ENCODE results near the gene GPC5. TPM values are rescaled to one million over a fixed set of nuclear protein-coding genes. Genes with fewer than 3 reads are reported as not detected.

Gene GPC5
- total RNA-seq, 1 experiment from 2014 or later, result 0.15 TPM

DNA sequence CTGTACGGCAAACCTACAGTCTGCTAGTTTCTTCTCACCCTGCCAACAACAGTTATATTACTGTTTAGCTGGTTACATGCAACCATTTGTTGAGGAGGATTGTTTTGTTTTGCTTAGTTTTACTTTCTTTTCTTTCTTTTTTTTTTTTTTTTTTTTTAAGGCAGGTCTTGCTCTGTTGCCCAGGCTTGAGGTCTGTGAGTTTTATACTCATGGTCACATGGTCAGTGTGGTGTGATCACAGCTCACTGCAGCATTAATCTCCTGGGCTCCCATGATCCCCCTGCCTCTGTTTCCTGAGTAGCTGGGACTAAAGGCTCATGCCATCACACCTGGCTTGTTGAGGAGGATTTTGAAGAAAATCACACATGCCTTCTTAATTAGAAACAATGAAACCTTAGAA, 505.6 kb downstream of the GPC5 start:
- Histone ChIP-seq H4K5ac (ENCODE audit: insufficient read length, low read depth, low read length) (no peak overlapping the region), H3K4me1 (ENCODE audit: insufficient read depth, low read length) (no peaks in the 10 kb centered on the region), H3K14ac (ENCODE audit: insufficient read depth, low read length) (no peak overlapping the region), H2BK5ac (ENCODE audit: insufficient read length, low read length) (no peak overlapping the region), H3K23me2 (ENCODE audit: insufficient read length, low read depth, low read length, poor library complexity, severe bottlenecking) (no peaks in the 10 kb centered on the region), H3K4me2 (ENCODE audit: insufficient read depth, insufficient read length, low read length) (no peak overlapping the region), H2BK12ac (ENCODE audit: insufficient read length, low read depth, low read length) (no peak overlapping the region), H2AK5ac (ENCODE audit: insufficient read length, low read length) (no peak overlapping the region), H3K27ac (ENCODE audit: insufficient read length, low read depth, low read length) (no peak overlapping the region), H3K4ac (ENCODE audit: low read depth, low read length) (no peak overlapping the region), H2BK120ac (ENCODE audit: low read depth, low read length, poor library complexity, severe bottlenecking) (no peak overlapping the region), H3K18ac (ENCODE audit: insufficient read length, low read depth, low read length) (no peak overlapping the region), H2BK20ac (ENCODE audit: low read depth, low read length, poor library complexity, severe bottlenecking) (no peak overlapping the region), H2AFZ (ENCODE audit: low read length) (no peak overlapping the region), H3K79me2 (ENCODE audit: insufficient read depth, low read length) (no peaks in the 10 kb centered on the region), H3K9ac (ENCODE audit: extremely low read depth, insufficient read length, low read length) (no peak overlapping the region), H3K27me3 (ENCODE audit: insufficient read depth, low read length) (no peaks in the 10 kb centered on the region), H4K91ac (ENCODE audit: insufficient read length, low read depth, low read length) (no peak overlapping the region), H3K56ac (ENCODE audit: insufficient read length, low read depth, low read length) (no peak overlapping the region), H3T11ph (ENCODE audit: low read length) (no peak overlapping the region), H4K20me1 (ENCODE audit: control insufficient read depth, insufficient read depth, insufficient read length) (no peaks in the 10 kb centered on the region), H3K9me3 (ENCODE audit: control insufficient read depth, low read depth, low read length) (no peaks in the 10 kb centered on the region), H4K8ac (replicated peaks; ENCODE audit: insufficient read length, low read depth, low read length) (no peak overlapping the region), H2BK15ac (ENCODE audit: low read depth, low read length) (no peak overlapping the region), H3K79me1 (ENCODE audit: insufficient read depth, low read depth, low read length, poor library complexity, severe bottlenecking) (no peaks in the 10 kb centered on the region), H3K23ac (ENCODE audit: insufficient read length, low read depth, low read length) (no peak overlapping the region)
- Mint-ChIP-seq H3K36me3 (ENCODE audit: insufficient read depth in 1 of 3, low read depth in 3 of 3) (no peaks in the 10 kb centered on the region), H3K27me3 (ENCODE audit: low read depth) (no peaks in the 10 kb centered on the region; the same call in 1 of the 2 replicates), H3K9me3 (no peaks in the 10 kb centered on the region; a peak in 1 of 5 replicates), H3K4me3 (no peak overlapping the region), H3K4me1 (no peaks in the 10 kb centered on the region), H3K27ac (no peak overlapping the region)
- DNase-seq, result no peak
- TF ChIP-seq, protein P1, sequence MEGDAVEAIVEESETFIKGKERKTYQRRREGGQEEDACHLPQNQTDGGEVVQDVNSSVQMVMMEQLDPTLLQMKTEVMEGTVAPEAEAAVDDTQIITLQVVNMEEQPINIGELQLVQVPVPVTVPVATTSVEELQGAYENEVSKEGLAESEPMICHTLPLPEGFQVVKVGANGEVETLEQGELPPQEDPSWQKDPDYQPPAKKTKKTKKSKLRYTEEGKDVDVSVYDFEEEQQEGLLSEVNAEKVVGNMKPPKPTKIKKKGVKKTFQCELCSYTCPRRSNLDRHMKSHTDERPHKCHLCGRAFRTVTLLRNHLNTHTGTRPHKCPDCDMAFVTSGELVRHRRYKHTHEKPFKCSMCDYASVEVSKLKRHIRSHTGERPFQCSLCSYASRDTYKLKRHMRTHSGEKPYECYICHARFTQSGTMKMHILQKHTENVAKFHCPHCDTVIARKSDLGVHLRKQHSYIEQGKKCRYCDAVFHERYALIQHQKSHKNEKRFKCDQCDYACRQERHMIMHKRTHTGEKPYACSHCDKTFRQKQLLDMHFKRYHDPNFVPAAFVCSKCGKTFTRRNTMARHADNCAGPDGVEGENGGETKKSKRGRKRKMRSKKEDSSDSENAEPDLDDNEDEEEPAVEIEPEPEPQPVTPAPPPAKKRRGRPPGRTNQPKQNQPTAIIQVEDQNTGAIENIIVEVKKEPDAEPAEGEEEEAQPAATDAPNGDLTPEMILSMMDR (conservative IDR thresholded peaks at IDR 0.05), result no peak
- WGBS (ENCODE audit: extremely low coverage, insufficient read length, low lambda C conversion rate), result no CpG with 5 or more reads among the region's 1 CpG

Data from H9 (cell line).